GM12878 (cell line): ENCODE data around the gene RHNO1.
"Not testable (repeated sequence)": the region's sequence is repeated elsewhere in the genome, so short reads cannot be mapped to it uniquely, and the experiment has no call there.

Experiments
- MTA2 ChIP-seq: fragments of 450-650 bp; IDR thresholded peaks from 2 replicates; pipeline ENCODE4 v1.6.1; 2016; ENCODE audit warnings: low read depth, mild to moderate bottlenecking, moderate library complexity
- RFX5 ChIP-seq: IDR thresholded peaks from 2 replicates; pipeline ENCODE4 v1.6.1; 2011; ENCODE audit warnings: low read depth, low read length, improper control_type of control experiment
- SMAD1 ChIP-seq: fragments of 450-650 bp; IDR thresholded peaks from 2 replicates; pipeline ENCODE4 v1.6.1; 2018; ENCODE audit warnings: mild to moderate bottlenecking, low read depth; ENCODE audit not compliant: partially characterized antibody
- TF ChIP-seq, protein P1 (sequence below): fragments of 450-650 bp; conservative IDR thresholded peaks from 2 replicates; pipeline ENCODE4 v1.6.1; 2017; ENCODE audit warnings: mild to moderate bottlenecking, moderate library complexity

DNA sequence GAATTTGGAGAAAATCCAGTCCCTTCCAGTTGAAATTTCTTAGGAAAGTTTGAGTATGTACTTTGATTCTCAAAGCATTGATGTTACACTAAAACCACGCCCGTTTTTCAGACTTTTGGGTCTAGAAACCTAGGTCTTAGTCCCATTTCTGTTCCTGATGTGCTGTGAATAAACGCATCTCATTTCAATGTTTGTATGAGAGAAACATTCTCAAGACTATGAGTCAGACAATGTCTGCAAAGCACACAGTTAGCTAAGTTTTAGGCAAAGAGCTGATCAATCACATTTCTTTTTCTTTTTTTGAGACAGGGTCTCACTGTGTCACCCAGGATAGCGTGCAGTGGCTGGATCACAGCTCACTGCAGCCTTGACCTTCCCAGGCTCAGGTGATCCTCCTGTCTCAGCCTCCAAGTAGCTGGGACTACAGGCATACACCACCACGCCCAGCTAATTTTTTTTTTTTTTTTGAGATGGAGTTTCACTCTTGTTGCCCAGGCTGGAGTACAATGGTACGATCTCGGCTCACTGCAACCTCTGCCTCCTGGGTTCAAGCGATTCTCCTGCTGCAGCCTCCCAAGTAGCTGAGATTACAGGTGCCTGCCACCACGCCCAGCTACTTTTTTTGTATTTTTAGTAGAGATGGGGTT is 7.9 kb upstream of the RHNO1 start:
- not testable (repeated sequence) for TF ChIP-seq SMAD1, RFX5, MTA2
- TF ChIP-seq, protein P1, sequence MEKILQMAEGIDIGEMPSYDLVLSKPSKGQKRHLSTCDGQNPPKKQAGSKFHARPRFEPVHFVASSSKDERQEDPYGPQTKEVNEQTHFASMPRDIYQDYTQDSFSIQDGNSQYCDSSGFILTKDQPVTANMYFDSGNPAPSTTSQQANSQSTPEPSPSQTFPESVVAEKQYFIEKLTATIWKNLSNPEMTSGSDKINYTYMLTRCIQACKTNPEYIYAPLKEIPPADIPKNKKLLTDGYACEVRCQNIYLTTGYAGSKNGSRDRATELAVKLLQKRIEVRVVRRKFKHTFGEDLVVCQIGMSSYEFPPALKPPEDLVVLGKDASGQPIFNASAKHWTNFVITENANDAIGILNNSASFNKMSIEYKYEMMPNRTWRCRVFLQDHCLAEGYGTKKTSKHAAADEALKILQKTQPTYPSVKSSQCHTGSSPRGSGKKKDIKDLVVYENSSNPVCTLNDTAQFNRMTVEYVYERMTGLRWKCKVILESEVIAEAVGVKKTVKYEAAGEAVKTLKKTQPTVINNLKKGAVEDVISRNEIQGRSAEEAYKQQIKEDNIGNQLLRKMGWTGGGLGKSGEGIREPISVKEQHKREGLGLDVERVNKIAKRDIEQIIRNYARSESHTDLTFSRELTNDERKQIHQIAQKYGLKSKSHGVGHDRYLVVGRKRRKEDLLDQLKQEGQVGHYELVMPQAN = not testable (repeated sequence)
